Right kidney (tissue), 9 donors: Measurements from ENCODE around the gene FMO3.

Experiments
- DNase-seq: peaks from one replicate; pipeline ENCODE4 v3.0.0-alpha.2; 2016
- long read RNA-seq, 8 donors: transcript quantifications; one replicate each; lab custom pipeline, GENCODE V29; 2026

Gene FMO3
- long read RNA-seq, donor 1: 0 reads
- long read RNA-seq, donor 2: 0 reads
- long read RNA-seq, donor 3: 0 reads
- long read RNA-seq, donor 4: 0 reads
- long read RNA-seq, donor 5: 0 reads
- long read RNA-seq, donor 6: 0 reads
- long read RNA-seq, donor 7: 0 reads
- long read RNA-seq, donor 8: 0 reads

DNA sequence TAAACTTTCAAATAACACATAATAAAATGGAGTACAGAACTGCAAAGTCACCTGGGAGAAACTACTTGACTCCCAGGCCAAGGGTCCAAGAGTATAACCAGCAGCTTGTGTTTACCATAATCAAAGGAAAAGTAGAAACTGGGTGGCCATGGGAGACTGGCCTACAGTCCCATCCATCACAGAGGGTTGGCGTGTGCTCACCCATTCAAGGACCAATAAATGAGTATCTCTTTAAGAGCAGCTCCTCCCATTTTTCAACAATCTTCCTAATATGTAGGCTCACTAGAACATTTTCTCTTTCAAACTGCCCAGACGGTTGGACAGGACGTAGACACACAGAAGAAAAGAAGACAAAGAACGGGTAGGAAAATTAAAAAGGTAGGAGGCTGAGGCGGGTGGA is at the start of gene FMO3:
FMO3 (plus strand) TSS at position 302 of the 400 bp plus-strand sequence. CDS start 1,754 bp downstream, outside the sequence.
- DNase-seq: no peak

- DNase-seq: no peak
Observed at GRCh38 chr1:171048014-171048413, 42.7 kb upstream of the FMO3 start.

GRCh38 chr1:171052977-171053376 is 37.7 kb upstream of the FMO3 start:
- no peak for DNase-seq

DNA sequence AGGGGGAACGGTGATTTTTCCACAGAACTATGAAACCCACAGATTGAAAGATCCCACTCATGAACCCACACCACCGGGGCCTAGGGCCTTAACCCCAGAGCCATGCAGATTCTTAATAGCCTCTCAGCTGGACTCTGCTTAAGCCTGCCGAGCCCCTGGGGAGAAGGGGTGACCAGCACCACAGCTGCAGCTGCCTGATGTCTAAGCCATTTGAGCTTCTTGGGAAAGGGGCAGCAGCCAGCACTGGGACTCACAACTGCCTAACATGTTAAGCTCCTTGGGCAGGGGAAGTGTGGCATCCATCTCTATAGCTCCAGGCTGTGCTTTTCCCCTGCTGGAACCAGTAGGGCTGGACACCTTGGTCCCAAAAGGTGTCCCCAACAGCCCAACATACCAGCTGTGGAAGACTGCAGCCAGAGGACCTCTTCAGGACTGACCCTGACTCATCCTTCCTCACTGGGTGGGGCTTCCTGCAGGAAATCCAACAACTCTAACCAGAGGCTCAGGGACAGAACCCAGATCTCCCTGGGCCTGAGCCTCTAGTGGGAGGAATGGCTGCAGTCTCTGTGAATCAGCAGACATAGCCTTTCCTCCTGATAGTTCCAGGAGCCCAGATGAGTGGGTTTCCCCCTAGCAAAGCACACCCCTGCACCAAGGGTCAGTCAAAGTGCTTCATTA is 34.6 kb upstream of the FMO3 start:
- no peak for DNase-seq

DNA sequence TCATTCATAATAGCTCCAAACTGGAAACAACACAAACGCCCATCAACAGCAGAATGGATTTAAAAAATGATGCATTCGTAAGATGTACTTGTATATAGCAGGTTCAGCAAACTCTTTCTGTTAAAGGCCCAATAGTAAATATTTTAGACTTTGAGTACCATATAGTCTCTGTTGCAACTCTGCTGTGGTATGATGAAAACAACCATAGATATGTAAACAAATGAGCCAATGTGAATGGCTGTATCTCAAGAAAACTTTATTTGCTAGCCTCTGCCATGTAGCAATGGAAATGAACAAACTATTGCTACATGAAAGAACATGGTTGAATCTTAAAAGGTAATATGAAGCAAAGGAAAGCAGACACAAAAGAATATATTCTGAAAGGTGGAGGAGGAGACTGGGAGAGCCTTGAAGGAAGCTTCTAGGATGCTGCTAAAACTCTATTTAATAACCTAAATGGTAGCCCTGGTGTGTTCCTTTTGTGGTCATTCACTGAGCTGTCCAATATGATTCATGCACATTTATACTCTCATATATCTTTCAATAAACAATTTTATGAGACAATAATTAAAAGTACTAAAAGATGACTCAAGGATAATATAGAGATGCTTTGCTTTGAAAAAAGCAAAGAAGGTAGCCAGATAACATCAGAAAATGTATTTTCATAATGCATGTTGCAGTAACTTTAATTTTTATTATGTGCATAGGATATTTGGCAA is 29.1 kb upstream of the FMO3 start:
- no peak for DNase-seq

DNA sequence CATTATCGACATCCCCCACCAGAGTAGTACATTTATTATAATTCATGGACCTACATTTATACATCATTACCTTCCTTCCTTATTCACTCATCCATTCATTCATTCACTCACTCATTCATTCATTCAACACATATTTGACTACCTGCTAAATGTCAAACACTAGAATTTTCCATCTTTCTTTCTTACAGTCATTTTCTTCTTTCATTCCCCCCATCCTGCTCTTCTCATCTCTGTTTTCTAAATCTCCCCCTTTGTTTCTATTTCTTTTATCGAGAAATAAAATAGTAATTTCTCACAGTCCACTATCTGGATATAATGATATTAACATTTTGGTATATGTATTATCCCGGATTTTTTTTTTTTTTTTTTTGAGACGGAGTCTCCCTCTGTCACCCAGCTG is 27.8 kb upstream of the FMO3 start:
- no peak for DNase-seq

GRCh38 chr1:171075041-171075440 is 15.7 kb upstream of the FMO3 start:
- DNase-seq: no peak

GRCh38 chr1:171081314-171081753 is 9.4 kb upstream of the FMO3 start:
- DNase-seq: no peak

DNA sequence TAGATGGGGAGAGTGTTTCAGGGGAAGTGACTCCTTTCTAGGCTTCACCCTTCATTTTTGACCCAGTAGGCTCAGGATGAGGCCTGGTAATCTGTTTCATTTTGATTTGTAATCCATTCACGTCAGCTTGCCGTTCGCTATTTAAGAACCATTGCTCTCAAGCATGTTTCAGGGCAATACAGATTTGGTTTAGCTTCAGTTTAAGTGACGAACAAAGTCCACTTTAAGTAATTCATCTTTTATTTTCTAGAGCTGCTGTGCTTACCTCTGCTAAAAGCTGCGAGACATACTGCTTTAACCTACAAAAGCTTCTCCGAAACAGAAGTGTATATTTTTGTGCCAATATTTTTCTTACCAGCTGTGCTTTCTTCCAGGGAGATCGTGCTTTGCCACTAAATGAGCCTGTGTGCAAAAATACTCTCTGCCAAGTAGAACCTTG is 8.9 kb upstream of the FMO3 start:
- DNase-seq: no peak

GRCh38 chr1:171082606-171083005 is 8.1 kb upstream of the FMO3 start:
- DNase-seq: no peak

GRCh38 chr1:171083222-171083621 is 7.5 kb upstream of the FMO3 start:
- no peak for DNase-seq

- DNase-seq: no peak
Observed at GRCh38 chr1:171084091-171084490, 6.6 kb upstream of the FMO3 start.

GRCh38 chr1:171084870-171085269 is 5.8 kb upstream of the FMO3 start:
- no peak for DNase-seq

DNA sequence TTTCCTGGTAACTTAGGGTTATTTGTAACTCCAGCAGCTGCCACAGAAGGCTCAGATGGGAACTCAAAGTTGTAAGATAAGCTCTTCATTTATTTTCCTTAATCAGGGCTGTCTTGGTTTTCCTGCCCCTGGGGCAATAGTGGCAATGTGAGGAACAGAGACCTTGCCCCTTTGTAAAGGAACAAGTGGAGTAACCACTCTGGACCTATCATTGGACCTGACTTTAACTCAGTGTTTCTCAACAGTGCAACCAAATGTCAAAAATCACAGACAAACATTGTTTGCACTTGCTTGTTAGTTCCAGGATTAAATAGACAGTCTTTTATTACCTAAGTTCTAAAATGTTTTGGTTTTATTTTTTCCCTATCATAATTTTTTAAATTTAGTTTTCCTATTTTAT is 2.8 kb upstream of the FMO3 start:
- DNase-seq: no peak

DNA sequence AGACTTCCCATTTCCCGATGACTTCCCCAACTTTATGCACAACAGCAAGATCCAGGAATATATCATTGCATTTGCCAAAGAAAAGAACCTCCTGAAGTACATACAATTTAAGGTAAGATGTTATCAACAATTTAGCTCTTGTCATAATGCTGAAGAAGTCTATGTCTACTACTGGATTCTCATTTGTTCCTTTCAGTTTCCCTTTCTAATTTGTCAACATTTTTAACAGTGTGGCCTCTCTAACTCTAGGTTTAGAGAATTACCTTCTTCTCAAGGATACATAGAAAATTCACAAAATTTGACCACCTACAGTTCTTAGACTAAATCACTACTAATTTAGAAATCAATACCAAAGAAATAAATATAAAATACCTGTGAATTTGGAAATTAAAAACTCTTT is 13.2 kb downstream of the FMO3 start:
- DNase-seq: no peak

DNA sequence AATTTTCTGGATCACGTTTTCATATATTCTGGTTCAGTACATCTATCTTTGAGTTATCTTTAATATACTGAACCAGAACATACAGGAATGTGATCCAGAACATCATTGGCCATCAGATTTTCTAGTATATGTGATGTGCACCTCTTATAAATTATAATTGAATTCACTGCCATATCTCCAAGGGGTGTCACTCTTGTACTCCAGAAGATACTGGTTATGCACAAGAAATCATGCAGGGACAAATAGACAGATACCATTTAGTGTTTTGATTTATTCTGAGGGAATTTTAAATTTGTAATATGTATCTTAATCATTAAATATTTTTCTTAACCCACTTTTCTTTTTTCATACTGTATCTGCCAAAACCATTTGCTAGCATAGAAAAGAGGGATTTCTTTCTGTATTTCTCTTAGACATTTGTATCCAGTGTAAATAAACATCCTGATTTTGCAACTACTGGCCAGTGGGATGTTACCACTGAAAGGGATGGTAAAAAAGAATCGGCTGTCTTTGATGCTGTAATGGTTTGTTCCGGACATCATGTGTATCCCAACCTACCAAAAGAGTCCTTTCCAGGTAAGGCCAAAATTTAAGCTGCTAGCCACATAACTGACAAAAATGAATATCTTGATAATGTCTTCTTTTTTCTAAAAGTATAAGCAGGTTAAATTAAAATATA is 16.7 kb downstream of the FMO3 start:
- DNase-seq: no peak

DNA sequence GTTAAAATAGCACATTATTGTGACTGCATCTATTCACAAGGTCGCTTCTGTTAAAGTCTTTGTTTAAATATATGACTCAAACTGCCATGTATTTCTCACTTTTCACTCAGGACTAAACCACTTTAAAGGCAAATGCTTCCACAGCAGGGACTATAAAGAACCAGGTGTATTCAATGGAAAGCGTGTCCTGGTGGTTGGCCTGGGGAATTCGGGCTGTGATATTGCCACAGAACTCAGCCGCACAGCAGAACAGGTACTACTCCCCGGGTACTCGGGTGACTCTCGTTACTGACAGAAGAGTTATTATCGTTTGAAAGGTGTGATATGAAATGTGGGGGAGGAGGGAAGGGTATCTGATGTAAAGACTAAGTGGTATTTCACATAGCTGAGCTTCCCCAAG is 17.3 kb downstream of the FMO3 start:
- no peak for DNase-seq

- DNase-seq: no peak
Observed at GRCh38 chr1:171109966-171110365, 19.3 kb downstream of the FMO3 start.

GRCh38 chr1:171110621-171111326 is 20.1 kb downstream of the FMO3 start:
- DNase-seq: no peak

- no peak for DNase-seq
Observed at GRCh38 chr1:171112119-171112518, 21.4 kb downstream of the FMO3 start.

GRCh38 chr1:171113382-171113781 is 22.7 kb downstream of the FMO3 start:
- DNase-seq: no peak

DNA sequence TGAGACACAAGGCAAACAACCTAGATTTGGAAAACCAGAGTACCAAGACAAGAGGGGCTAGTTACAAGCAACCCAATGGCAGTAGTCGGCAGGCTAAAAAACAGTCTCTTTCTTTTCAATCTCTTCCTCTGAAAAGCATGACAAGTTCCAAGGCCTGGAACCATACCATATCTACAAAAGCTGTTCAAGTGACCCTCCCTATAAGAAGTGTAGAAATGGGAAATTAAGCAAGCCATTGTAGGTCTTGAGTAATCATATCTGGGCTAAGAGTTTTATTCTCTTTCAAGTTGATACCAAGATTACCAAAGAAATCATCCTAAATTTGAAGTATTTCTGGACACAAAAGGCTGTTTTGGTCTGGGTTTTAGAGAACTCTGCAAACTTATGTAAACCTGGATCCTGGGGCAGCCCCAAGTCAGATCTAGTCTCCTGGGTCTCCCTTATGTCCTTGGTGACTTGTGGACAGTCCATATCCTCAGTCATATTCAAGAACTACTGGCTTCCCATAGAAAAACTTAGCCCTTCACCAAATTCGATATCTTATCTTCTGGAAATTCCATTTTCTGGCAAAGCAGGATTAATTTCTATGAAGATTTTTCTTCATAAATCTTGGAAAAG is 24.7 kb downstream of the FMO3 start:
- DNase-seq: no peak
